ENCODE measurements around the gene EPB41L2.
"Not testable (repeated sequence)": the region's sequence is repeated elsewhere in the genome, so short reads cannot be mapped to it uniquely, and the experiment has no call there.

EPB41L2 gene

GRCh38 chr6:130922922-130923321 is 140.1 kb downstream of the EPB41L2 start:
- no peak for DNase-seq (ENCODE audit: extremely low spot score)
- CTCF ChIA-PET = interaction anchor here (1.1 to 3.1 kb wide), 3 partner anchors 9 to 37 kb away, joined by 3 to 12 read pairs (median 9); no protein-coding TSS in a partner anchor
- POLR2A ChIA-PET = no interaction called here
- no peak for TF ChIP-seq CTCF (IDR thresholded peaks at IDR 0.05; ENCODE audit: control extremely low read depth, extremely low read depth, low read depth, missing control alignments)

- TF ChIP-seq CTCF (IDR thresholded peaks at IDR 0.05; ENCODE audit: control extremely low read depth, extremely low read depth, low read depth, missing control alignments) = no peak
- CTCF ChIA-PET = interaction anchor here (1.2 to 3.1 kb wide), 5 partner anchors 11 to 30 kb away, joined by 3 to 12 read pairs (median 4); no protein-coding TSS in a partner anchor
- DNase-seq (ENCODE audit: extremely low spot score) = no peak
- POLR2A ChIA-PET = no interaction called here
These were observed 142.1 kb downstream of the EPB41L2 start for GRCh38 chr6:130920969-130921368.

GRCh38 chr6:130918171-130918570 is 144.9 kb downstream of the EPB41L2 start:
- ChIA-PET CTCF (interaction anchor here (0.9 kb wide), 1 partner anchor 199 kb away, joined by 3 read pairs; no protein-coding TSS in a partner anchor), POLR2A (no interaction called here)
- no peak for TF ChIP-seq CTCF (IDR thresholded peaks at IDR 0.05; ENCODE audit: control extremely low read depth, extremely low read depth, low read depth, missing control alignments)
- DNase-seq (ENCODE audit: extremely low spot score) = no peak

- POLR2A ChIA-PET; DNase-seq (ENCODE audit: extremely low spot score): not testable (repeated sequence)
- CTCF ChIA-PET = interaction anchor here (1.1 kb wide), 1 partner anchor 30 kb away, joined by 3 read pairs; no protein-coding TSS in a partner anchor
These were observed 147.4 kb downstream of the EPB41L2 start for GRCh38 chr6:130915606-130916005.

- peak; percentile 33 for DNase-seq (ENCODE audit: extremely low spot score)
- TF ChIP-seq CTCF (IDR thresholded peaks at IDR 0.05; ENCODE audit: control extremely low read depth, extremely low read depth, low read depth, missing control alignments) = no peak
- CTCF ChIA-PET = no interaction called here
- POLR2A ChIA-PET = no interaction called here
These were observed 149.9 kb downstream of the EPB41L2 start for GRCh38 chr6:130913120-130913519.

GRCh38 chr6:130912434-130912833 is 150.6 kb downstream of the EPB41L2 start:
- no peak for DNase-seq (ENCODE audit: extremely low spot score)
- ChIA-PET POLR2A (no interaction called here), CTCF (no interaction called here)
- TF ChIP-seq CTCF (IDR thresholded peaks at IDR 0.05; ENCODE audit: control extremely low read depth, extremely low read depth, low read depth, missing control alignments) = no peak

GRCh38 chr6:130908958-130909357 is 154.1 kb downstream of the EPB41L2 start:
- no peak for DNase-seq (ENCODE audit: extremely low spot score)
- POLR2A ChIA-PET = no interaction called here
- TF ChIP-seq CTCF (IDR thresholded peaks at IDR 0.05; ENCODE audit: control extremely low read depth, extremely low read depth, low read depth, missing control alignments) = no peak
- CTCF ChIA-PET = no interaction called here

Data from GM10248 (cell line).